HL-60 (cell line): ENCODE data around the gene HDGFL3.

Experiments
- CTCF ChIP-seq: IDR thresholded peaks from one replicate; pipeline ENCODE4 v1.5.1; 2011; ENCODE audit warnings: low read length, control low read depth, inconsistent platforms; ENCODE audit not compliant: insufficient read depth
- GABPA ChIP-seq: IDR thresholded peaks from 2 replicates; pipeline ENCODE4 v1.6.1; 2012; ENCODE audit warnings: low read depth
- POLR2AphosphoS5 ChIP-seq: IDR thresholded peaks from 2 replicates; pipeline ENCODE4 v1.6.1; 2012; ENCODE audit warnings: low read depth
- REST ChIP-seq: IDR thresholded peaks from 2 replicates; pipeline ENCODE4 v1.6.1; 2012; ENCODE audit warnings: low read depth; ENCODE audit not compliant: insufficient replicate concordance

- TF ChIP-seq GABPA (no peak), REST (no peak), CTCF (no peak), POLR2AphosphoS5 (no peak)
These were observed 100.4 kb downstream of the HDGFL3 start, which contains the start of gene TM6SF1 for GRCh38 chr15:83106994-83107840.
